C4-2B (cell line): ENCODE results near the gene CD200R1L.

Experiments
- CTCF ChIP-seq: fragments of 450-650 bp; conservative IDR thresholded peaks from 2 replicates; pipeline ENCODE4 v1.5.1; 2017; ENCODE audit warnings: mild to moderate bottlenecking
- ZFX ChIP-seq: fragments of 450-650 bp; IDR thresholded peaks from 2 replicates; pipeline ENCODE4 v1.6.1; 2017

GRCh38 chr3:112811917-112812660 is 34.6 kb downstream of the CD200R1L start:
- TF ChIP-seq CTCF (no peak), ZFX (no peak)
